HG03342 (cell line): ENCODE results near the gene RBM17.
A peak's percentile ranks its signal among the peaks of the same experiment; 100 is the strongest.
"Not testable (repeated sequence)": the region's sequence is repeated elsewhere in the genome, so short reads cannot be mapped to it uniquely, and the experiment has no call there.

Experiments
- ATAC-seq: cut with Tn5 transposase; IDR thresholded peaks from one replicate; pipeline ENCODE4 v1.9.1; 2021; ENCODE audit warnings: mild to moderate bottlenecking, moderate library complexity; ENCODE audit not compliant: unreplicated experiment

Gene RBM17, protein sequence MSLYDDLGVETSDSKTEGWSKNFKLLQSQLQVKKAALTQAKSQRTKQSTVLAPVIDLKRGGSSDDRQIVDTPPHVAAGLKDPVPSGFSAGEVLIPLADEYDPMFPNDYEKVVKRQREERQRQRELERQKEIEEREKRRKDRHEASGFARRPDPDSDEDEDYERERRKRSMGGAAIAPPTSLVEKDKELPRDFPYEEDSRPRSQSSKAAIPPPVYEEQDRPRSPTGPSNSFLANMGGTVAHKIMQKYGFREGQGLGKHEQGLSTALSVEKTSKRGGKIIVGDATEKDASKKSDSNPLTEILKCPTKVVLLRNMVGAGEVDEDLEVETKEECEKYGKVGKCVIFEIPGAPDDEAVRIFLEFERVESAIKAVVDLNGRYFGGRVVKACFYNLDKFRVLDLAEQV

DNA sequence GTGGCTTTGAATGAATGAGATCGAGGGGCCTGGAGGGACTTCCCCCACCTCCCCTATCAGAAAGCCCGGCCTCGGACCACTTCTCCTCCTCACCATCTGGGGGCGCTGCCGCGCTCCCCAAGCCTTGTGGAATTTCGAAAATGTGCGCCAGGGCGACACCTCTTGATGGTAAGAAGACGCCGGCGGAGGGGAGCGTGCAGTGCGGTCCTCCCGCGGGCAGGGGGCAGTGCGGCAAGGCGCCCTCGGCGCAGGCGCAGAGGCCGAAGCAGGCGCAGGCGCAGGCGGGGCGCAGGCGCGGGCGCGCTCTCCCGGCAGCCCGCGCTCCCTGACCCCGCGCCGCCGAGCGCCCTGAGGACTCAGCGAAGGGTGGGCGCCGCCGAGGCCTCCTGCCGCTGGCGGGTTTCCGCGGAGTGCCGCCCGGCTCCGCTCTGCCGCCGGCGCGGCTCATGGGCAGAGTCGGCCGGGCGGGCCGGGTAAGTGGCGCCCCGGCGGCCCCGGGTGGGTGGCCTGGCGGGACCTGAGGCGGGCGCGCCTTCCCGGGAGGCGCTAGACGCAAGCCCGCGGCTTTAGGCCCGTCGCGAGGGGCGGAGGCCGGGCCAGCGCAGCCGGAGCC, at the start of gene RBM17:
RBM17 (plus strand) TSS at position 314 of the 613 bp plus-strand sequence. CDS start 8,032 bp downstream, outside the sequence.
- peak; percentile 78 for ATAC-seq

DNA sequence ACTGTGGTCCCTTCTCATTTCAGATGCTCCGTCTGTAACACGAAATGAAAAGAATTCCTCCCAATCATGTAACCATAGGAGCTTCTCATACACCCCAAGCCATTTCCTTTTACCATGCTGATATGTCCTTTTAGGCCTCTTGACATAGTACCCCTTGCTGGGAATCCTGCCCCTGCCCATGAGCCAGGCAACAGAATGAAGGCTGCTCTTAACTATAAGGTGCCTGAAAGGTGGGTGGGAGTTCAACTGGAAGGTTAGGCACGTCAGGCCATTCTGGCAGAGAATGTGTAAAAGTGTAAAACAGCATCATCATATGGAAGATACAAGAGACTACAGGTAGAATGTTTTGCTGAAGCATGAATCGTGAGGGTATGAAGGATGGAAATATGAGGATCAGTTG, 49.1 kb upstream of the RBM17 start:
- ATAC-seq, result no peak

DNA sequence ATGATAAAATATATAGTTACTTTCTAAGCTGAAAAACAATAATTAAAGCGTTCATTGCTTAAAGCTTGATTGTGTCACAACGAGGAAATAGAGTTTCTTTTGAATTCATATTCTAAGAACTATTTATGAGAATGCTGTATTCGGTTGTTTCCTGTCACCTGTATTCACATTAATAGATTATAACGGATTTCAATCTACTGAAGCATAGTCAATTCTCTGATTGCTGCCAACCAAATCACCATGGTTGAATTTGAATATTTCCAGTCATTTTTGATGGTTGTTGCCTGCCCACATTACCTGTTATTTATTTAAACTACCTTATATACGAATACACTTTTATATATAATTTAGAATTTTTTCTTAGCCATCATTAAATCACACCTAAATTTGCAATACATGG, 48.6 kb upstream of the RBM17 start:
- no peak for ATAC-seq

DNA sequence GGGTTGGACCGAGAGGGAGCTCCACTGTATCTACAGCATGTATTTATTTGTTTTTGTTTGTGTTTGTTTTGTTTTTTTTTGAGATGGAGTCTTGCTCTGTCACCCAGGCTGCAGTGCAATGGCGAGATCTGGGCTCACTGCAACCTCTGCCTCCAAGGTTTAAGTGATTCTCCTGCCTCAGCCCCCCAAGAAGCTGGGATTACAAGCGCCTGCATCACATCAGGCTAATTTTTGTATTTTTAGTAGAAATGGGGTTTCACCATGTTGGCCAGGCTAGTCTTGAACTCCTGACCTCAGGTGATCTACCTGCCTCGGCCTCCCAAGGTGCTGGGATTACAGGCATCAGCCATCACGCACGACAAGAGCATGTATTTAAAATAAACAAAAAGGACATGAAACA, 45.5 kb upstream of the RBM17 start:
- ATAC-seq, result not testable (repeated sequence)

DNA sequence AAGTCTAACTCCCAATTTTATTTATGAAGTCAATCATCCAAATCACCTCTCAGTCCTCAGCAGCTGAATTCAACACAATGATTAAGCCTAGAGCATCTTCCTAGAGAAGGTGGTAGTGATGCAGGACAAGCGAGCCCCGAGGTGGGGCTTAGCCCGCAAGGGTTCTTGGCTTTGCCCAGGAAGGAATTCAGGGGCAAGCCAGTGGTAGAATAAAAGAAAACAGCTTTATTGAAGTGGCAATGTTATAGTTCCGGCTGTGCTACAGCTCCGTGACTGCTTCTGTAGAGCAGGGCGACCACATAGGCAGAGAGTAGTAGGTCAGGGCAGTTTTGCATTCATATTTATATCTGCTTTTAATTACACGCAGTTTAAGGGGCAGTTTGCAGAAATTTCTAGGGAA, 44.8 kb upstream of the RBM17 start:
- ATAC-seq, result no peak

DNA sequence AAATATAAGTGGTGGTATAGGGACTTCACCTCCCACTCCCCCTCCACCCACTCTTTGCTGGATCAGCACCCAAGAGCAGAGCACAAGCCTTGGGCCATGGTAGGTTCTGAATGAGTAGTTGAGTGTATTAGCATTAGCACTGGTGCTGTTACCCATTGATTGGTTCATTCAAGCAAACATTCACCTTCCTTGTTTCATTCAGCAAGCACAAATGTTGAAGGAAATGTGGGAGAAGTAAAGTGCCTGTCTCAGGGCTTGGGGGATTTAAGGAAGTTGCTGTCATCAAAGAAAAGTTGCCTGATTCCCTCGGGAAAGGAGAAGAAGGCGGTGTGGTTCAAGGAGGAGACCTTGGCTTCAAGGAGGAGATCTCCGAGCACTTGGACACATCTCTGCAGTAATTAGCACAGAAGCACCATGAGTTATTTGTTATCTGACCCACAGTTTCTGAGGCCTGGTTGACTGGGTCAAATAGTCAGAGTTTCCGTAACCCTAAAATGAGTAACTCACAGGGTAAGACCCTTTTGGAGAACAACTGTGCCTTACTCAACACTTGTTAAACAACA, 44.0 kb upstream of the RBM17 start:
- ATAC-seq, result peak; percentile 53

DNA sequence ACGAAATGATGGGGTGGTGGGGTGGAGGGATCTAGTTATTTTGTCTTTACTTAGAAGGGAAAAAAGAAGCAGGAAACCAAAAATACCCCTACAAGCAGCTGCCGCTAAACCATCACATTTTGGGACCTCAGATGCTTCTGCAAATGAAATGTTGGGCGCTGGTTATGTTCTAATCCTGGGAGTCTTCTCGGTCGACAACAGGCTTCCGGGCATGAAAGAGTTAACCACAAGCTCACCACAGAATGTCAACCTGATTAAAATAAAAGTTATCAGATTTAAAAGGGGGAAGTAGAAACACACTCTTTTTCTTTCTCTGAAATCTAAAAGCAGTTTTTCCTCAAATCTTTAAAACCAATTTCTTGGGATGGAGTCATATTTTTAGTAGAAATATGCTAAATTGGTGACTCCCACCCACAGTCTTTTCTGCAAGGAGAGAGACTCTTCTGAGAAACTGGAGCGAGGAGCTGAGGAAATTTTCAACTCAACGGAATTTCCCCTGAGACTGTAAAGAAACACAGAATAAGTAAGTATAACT, 43.5 kb upstream of the RBM17 start:
- peak; percentile 17 for ATAC-seq

DNA sequence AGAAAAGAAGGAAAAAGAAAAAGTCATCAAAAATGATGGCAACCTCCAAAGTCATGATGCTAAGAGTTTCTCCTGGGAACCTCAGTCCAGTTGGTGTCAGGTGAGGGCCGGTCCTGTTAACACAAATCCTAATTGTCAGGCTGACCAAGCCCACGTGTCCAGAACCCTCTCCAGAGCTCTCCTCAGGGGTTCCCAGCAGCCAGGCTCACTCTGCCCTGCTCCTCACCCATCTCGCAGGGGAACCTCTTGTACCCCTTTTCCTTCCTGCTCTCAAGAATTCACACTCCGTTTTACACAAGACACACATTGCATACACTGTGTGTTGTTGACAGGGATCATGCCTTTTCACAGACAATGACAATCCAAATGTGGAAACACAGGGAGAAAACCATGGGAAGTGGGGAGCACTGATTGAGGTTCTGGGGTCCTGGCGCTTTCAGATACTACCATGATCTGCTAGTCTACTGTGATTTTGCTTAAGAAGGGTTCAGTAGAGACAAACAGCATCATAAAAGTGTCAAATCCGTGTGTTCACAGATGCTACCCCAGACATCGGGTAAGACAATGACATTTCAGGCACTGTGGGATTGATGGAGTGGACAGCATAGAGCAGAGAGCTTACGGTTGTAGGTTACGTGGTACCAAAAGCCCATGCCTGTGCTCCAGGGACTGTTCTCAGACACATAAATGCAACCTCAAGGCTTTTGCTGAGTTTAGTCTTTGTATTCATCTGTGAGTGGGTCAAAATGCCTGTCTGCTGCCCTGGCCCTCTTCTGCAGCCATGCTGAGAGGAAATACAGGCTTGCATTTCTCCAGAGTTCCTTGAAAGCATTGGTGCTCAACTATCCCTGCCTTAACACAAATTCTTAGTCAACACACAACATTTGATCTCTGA, 42.7 kb upstream of the RBM17 start:
- no peak for ATAC-seq

DNA sequence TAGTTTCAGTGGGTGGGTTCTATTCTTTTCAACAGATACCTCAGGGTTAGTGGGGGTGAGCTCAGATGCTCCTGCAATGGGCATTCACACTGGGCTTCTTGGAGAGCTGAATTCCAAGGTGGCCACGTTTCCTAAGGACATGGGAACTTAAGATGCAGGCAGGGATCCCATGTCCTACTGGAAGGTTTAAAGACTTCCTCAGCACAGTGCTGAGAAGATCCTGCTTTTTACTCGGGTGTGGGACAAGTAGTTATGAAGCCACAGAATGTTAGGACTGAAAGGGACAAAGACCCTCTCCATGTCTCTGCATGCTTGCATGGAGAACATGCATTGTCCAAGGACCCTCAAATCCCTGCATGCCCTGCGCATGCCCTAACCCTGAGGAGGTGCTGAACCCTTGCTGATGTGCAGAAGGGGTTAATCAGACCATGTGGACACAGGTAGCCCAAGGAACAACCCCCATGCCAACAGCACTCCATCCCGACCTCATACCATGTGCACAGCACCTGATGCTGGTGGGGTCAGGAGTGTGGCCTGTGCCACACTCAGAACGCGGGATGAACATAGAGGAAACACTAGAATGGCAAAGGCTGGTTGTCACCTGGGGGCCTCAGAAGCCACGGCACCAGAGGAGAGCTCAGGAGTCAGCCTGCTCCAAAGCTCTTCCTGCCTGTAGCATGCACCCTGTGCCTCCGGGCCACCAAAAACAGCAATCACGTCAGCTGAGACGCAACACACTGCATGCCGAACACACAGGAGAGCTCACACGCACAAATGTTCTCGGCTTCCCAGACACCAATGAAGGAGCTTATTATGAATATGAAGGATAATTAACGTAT, 41.8 kb upstream of the RBM17 start:
- no peak for ATAC-seq

DNA sequence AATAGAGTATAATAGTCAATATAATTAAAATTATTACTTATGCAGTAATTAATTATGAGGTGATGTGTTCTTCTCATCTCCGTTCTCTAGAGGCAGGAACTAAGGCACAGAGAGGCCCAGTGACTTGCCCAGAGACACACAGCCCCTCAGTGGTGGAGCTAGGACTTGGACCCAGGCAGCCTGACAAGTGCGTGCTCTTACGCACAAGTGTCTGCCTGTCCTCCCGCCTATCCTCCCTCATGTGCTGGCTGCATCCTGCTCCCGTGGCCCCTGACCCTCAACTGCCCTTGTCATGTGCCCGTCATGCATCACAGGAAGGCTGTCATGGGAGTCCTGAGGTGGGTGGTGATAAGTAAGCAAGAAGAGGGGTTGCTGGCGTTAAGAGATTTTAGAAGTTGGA, 41.0 kb upstream of the RBM17 start:
- ATAC-seq, result no peak

DNA sequence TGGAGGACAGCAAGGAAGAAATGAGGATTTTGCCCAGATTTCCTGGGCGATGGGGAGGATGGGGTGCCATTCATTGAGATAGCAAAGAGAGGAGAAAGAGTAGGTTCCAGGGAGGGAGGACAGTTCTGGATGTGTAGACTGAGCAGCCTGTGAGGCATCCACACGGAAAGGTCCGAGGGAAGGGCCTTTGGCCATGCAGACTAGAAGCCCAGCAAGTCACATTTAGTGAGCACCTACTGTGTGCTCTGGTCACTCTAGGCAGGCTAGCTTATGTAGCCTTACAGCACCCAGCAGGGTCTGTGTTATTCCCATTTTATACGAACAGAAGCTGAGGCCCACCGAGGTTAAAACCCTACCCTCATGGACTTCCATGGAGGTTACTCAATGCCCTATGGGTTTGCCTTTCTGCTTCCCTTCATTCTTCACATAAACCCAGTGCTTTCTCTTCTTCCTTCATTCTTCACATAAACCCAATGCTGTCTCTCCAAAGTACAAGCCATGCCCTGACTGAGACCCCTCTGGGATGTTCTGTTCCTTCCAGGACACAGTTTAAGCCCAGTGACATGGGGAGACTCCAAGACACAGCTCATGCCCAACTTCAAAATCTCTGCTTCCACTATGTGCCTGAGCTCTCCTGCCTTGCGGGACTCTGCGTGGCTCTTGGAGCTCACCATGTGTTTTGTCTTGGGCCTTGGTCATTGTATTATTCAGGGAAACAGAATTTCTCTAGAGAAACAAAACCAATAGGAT, 40.4 kb upstream of the RBM17 start:
- no peak for ATAC-seq

DNA sequence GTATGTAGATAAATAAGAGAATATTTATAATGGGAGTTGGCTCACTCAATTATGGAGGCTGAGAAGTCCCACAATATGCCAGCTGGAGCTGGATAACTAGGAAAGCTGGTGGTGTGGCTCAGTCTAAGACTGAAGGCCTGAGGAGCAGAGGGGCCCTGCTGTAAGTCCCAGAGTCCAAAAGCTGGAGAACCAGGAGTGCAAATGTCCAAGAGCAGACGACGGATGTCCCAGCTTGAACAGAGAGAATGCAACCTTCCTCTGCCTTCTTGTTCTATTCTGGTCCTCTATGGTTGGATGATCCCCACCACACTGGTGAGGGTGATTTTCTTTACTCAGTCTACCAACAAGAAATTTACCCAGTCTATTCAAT, 39.8 kb upstream of the RBM17 start:
- ATAC-seq, result no peak

DNA sequence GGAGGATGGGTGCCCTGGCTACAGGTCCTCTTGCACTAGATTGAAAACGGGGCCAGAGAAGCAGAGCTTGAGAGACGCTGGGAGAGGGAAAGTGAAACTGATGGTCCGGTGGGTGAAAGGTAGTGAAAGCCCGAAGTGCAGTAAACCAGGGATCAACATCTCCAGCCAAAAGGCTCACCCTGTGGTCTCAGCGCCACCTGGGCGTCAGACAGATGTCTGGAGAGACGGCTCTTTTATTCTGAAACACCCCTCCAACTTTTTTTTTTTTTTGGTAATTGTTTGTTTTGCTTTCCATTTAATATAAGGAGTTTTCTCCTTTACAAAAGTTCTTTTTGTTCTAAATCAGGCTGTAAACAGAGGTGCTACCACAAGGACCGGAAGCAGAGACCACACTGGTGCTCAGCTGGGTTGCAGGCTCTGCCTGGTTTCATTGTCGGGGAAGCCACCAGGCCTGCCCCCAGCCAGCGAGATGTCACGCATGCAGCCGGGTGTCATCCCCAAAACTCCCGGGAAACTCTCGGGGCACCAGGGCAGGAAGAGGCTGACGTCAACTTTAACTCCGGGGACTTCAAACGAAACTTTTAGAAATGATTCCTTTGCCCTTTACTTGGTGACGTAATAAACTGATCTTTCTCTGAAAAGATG, 37.9 kb upstream of the RBM17 start:
- ATAC-seq, result peak; percentile 70

DNA sequence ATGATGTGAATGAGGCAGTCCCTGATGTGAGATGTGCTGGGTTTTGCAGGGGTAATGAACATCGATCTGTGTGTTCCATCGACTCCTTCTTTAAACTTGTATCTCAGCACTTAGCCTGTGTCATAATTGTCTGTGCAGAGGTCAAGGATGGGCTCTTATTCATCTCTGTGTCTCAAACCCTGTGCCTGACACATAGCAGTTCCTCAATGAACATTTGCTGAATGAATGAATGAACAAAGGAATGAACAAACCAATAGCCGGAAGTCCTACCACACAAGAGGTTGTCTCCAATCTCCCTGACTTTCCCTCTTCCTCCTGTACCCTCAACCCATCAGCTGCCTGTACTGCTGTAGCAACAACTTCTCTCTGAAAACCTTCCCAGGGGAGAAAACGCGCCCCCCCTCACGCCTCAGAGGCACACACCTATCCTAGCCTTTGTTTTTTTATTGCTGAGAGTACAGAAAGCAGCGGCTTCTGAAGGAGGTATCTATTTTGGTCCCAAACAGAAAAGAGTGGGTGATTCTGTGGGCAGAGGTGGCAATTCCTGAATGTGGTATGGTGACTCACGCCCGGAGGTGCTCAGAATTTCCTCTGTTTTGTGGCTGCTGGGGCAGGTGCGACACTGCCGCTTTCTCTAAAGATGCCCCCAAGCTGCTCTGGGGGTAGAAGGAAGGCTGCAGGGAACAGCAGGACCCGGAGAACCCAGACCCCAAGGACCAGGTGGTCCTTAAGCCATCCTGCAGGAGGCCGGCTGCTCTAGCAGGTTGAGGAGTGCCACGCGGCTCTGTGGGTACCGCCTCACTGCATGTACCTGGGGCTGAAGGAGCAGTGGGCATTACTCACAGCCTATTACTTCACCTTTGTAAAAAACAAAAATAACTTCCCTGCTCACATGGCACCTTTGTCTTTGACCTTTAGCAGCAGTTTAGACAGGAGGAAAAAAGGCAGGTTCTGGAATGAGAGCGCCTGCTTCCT, 36.3 kb upstream of the RBM17 start:
- no peak for ATAC-seq

DNA sequence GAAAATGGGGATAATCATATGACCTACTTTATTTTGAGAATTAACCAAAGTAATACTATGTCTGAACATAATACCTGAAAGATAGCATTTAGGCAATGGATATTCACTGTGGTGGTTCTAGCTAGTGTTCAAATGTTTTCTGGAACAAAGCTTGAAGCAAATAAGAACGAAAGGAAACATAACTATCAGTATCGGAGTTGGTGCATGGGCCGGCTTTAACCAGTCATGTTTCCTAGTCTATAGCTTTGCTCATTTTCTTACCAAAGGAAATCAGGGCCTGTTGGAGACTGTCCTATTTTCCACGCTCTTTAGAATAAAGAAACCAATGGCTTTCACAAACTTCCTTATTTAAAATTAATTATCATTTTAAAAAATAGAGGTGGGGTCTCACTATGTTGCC, 35.5 kb upstream of the RBM17 start:
- no peak for ATAC-seq

DNA sequence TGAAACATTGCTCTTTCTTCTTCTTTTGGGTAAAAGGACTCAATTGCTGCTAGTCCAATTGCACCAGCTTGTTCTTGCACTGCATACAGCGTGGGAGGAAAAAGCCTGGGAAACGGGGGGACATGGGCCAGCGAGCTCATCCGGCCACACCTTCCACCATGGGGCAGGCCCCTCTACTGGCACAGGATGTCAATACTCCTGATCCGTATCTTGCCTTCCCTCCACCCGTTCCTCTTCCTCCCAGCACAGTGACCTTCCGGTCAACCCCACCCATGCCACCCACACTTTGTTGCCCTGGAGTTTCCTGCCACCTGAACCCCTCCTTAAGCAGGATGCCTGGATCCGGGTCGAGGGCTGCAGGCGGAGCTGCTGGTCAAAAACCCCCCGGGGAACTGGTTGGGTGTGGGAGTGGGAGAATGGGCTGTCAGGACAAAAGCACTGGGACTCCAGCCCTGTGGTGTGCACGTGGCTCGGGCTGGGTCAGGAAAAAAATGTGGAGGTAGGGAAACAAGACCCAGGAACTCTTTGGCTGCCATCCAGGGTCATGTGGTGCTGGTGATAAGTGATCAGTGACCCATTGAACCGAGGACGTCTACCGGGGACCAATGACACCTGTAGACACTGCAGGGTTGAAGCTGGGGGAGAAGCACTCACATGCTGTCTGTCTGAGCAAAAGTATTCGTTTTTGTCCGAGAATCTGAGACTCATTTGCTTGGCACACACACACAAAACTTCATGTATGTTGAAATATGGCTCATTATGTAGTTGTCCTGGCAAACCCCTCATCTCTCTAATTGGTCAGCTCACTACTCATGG, 34.8 kb upstream of the RBM17 start:
- ATAC-seq, result no peak

DNA sequence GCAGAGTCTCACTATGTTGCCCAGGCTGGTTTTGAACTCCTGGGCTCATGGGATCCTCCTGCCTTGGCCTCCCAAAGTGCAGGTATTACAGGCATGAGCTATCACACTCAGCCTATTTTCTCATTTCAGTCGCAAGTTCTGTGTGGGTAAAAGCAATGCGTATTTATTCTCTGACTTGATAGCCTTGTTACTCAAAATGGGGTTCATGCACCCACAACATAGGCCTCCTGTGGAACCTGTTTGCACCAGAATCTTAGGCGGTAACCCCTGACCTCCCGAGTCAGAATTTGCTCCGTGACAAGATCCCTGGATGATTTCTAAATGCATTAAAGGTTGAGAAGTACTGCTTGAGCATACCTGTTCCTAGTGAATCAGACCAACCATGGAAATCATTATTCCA, 34.0 kb upstream of the RBM17 start:
- no peak for ATAC-seq
